ENCODE data around the gene OLA1. TPM values are rescaled to one million over a fixed set of nuclear protein-coding genes. Genes with fewer than 3 reads are reported as not detected.

The OLA1 gene
- total RNA-seq, 1 donor from 2014 or later, result 79.4 TPM

- Mint-ChIP-seq H3K4me1 (ENCODE audit: unreplicated experiment) (peaks cover 7% of the 10 kb centered on the region), H3K4me3 (ENCODE audit: unreplicated experiment) (no peak overlapping the region), H3K27ac (ENCODE audit: unreplicated experiment) (no peak overlapping the region), H3K9me3 (ENCODE audit: unreplicated experiment) (peaks cover 5% of the 10 kb centered on the region), H3K27me3 (ENCODE audit: unreplicated experiment) (no peaks in the 10 kb centered on the region), H3K36me3 (ENCODE audit: unreplicated experiment) (peaks cover 2% of the 10 kb centered on the region)
- no peak for TF ChIP-seq CTCF (IDR thresholded peaks at IDR 0.05)
- DNase-seq (ENCODE audit: extremely low spot score, unreplicated experiment), result no peak
Observed at GRCh38 chr2:174063492-174064092, 184.7 kb downstream of the OLA1 start.

DNA sequence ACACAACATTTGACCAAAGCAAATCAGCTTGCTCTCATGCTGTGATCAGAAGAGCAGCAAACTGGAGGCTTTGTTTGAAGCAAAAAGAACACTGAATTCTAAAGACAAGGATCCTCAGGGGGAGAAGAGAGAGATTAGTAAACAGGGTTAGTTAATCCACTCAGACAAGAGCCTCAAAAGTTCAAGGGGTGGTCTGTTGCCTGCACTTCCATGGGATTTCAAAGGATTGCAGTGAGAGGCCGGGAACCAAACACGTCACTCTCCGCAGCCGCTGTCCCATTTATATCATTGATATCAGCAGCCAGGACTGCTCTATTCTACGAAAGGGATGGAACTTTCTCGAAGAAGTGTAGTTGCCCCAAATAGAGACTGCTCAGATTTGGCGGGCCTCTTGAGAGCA is 185.4 kb downstream of the OLA1 start:
- no peak overlapping the region for H3K4me3 Mint-ChIP-seq (ENCODE audit: unreplicated experiment)
- peaks cover 7% of the 10 kb centered on the region for H3K4me1 Mint-ChIP-seq (ENCODE audit: unreplicated experiment)
- peaks cover 2% of the 10 kb centered on the region for H3K36me3 Mint-ChIP-seq (ENCODE audit: unreplicated experiment)
- TF ChIP-seq CTCF (IDR thresholded peaks at IDR 0.05), result no peak
- peaks cover 5% of the 10 kb centered on the region for H3K9me3 Mint-ChIP-seq (ENCODE audit: unreplicated experiment)
- no peak for DNase-seq (ENCODE audit: extremely low spot score, unreplicated experiment)
- H3K27me3 Mint-ChIP-seq (ENCODE audit: unreplicated experiment), result no peaks in the 10 kb centered on the region
- H3K27ac Mint-ChIP-seq (ENCODE audit: unreplicated experiment), result no peak overlapping the region

GRCh38 chr2:174059884-174060244 is 188.5 kb downstream of the OLA1 start:
- TF ChIP-seq CTCF (IDR thresholded peaks at IDR 0.05), result no peak
- DNase-seq (ENCODE audit: extremely low spot score, unreplicated experiment), result no peak
- Mint-ChIP-seq H3K27me3 (ENCODE audit: unreplicated experiment) (no peaks in the 10 kb centered on the region), H3K4me1 (ENCODE audit: unreplicated experiment) (peaks cover 7% of the 10 kb centered on the region), H3K36me3 (ENCODE audit: unreplicated experiment) (peaks cover 2% of the 10 kb centered on the region), H3K4me3 (ENCODE audit: unreplicated experiment) (no peak overlapping the region), H3K27ac (ENCODE audit: unreplicated experiment) (no peak overlapping the region), H3K9me3 (ENCODE audit: unreplicated experiment) (peaks cover 9% of the 10 kb centered on the region)

GRCh38 chr2:174059178-174059883 is 189.0 kb downstream of the OLA1 start:
- H3K9me3 Mint-ChIP-seq (ENCODE audit: unreplicated experiment), result peaks cover 9% of the 10 kb centered on the region
- H3K4me1 Mint-ChIP-seq (ENCODE audit: unreplicated experiment), result peaks cover 7% of the 10 kb centered on the region

More at GRCh38 chr2:174059178-174059883, 189.0 kb downstream of the OLA1 start:
- H3K4me3 Mint-ChIP-seq (ENCODE audit: unreplicated experiment), result no peak overlapping the region
- H3K36me3 Mint-ChIP-seq (ENCODE audit: unreplicated experiment), result peaks cover 2% of the 10 kb centered on the region
- TF ChIP-seq CTCF (IDR thresholded peaks at IDR 0.05), result no peak
- H3K27me3 Mint-ChIP-seq (ENCODE audit: unreplicated experiment), result no peaks in the 10 kb centered on the region
- no peak for DNase-seq (ENCODE audit: extremely low spot score, unreplicated experiment)
- no peak overlapping the region for H3K27ac Mint-ChIP-seq (ENCODE audit: unreplicated experiment)

All from osteocyte (in vitro differentiated cells).